ENCODE data around the gene FXYD2.

DNA sequence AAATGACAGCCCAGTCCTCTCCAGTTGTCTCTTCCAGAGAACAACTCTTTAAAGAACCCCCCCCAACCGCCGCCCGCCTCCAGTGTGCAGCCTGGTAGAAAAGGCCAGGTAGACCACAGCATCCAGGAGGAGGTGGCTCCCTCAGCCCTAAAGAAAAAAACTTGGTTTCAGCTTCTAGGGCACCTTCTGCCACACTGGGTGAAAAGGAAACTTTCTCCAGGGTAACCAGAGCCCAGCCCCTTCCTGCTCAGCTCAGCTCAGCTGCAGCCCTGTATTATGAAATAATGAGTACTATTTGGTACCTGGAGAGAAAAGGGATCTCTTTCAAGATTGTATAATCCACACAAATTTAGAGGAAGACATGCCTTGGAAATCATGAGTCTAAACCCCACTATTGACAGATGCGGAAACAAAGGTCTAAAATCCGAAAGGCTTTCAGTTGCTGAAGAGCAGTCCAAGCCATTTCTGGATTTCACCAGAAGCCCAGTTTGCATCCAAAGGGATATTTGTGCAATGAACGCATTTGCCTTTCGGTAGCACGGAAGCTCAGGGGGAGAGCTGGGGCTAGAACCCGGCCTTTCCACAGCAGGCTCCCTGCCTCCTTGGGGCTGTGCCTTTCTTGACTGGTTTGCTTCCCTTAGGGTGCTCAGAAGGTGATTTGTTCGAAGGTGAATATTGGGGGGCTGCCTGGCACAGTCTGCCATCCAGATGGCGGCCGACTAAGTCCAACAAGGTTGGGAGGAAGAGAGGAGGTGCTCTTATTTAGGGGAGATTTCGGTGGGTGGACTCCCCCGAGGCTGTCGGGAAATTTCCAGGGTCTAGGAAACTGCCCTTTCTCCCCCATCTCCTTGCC, 48.7 kb upstream of the FXYD2 start:
- no peak for TF ChIP-seq CTCF (IDR thresholded peaks at IDR 0.05)
- no peak for TF ChIP-seq POLR2A (IDR thresholded peaks at IDR 0.05)
